NCI-H524 treated with DMSO at 0.1 percent for 48 hours (cell line): Measurements from ENCODE around the gene STAT5A.

Experiments used
- DNase-seq: peaks from one replicate; lab custom pipeline; 2025; lab: John Stamatoyannopoulos, UW

The STAT5A gene

DNA sequence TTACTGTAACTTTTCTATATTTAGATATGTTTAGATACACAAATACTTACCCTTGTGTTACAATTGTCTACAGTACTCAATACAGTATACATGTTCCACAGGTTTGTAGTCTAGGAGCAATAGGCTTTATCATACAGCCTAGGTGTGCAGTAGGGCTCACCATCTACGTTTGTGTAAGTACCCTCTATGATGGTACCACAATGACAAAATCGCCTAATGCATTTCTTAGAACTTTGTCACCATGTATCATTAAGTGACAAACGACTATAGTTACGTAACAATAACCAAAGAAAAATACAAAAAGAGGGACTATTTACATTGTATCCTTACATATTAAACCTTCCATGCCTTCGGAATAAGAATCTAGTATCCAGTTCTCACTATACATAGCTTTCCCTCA is 20.1 kb upstream of the STAT5A start:
- DNase-seq, result no peak

GRCh38 chr17:42270170-42270535 is 18.1 kb upstream of the STAT5A start:
- DNase-seq, result no peak

GRCh38 chr17:42270596-42270995 is 17.7 kb upstream of the STAT5A start:
- no peak for DNase-seq

GRCh38 chr17:42271006-42271778 is 17.1 kb upstream of the STAT5A start:
- DNase-seq, result no peak

- no peak for DNase-seq
These were observed 16.6 kb upstream of the STAT5A start for GRCh38 chr17:42271779-42272035.

DNA sequence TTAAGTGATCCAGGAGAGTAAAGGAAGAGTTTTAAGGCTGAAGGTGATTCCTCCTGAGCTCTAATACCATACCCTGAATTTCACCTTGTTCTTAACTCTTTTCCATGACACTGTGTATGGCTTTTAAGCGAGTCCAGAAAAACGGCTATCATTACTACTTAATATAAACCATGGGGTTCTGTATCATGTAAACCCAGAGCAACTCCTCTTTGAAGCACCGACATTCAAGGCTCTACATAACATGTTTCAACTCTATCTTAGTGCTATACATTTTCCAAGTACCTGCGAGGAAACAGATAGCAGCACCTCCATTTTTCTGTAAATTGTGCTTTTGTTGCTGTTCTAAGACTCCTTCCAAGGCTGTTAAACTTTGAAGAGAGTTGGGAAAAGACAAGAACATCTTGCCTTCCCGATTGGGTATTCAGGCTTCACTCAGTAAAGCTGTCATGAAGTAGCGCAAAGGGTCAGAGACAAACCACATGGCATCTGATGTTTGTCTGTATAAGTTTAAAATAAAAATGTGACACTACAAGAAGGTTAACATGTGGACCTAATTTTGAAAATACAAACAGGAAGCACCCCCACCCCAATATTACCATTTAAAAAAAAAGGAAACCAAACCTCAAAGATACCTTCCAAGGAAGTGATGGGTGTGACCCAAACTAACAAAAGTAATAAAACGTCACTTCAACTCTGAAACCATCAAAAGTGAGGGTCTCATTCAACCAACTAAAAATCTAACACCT is 16.0 kb upstream of the STAT5A start:
- no peak for DNase-seq

GRCh38 chr17:42273474-42274252 is 14.6 kb upstream of the STAT5A start:
- DNase-seq, result no peak

GRCh38 chr17:42274253-42274542 is 14.1 kb upstream of the STAT5A start:
- DNase-seq, result no peak

- no peak for DNase-seq
These were observed 13.3 kb upstream of the STAT5A start for GRCh38 chr17:42274812-42275526.

GRCh38 chr17:42275527-42276358 is 12.6 kb upstream of the STAT5A start:
- no peak for DNase-seq

DNA sequence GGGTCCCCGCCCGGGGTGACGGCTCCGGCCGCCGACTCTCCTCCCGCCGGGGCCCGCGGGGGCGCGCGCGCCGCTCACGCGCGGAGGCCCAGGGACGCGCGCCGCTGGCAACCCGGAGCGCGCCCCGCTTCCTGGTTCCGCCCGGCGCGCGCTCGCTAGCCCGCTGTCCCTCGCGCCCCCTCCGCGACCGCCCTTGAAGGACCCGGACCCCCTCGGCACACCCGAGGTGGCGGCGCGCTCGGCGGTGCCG is 12.0 kb upstream of the STAT5A start, which contains the start of gene STAT5B:
STAT5B (minus strand) TSS at position 33 of the 250 bp plus-strand sequence. CDS start 44,264 bp downstream, outside the sequence.
- no peak for DNase-seq

GRCh38 chr17:42276609-42277341 is 11.5 kb upstream of the STAT5A start:
- DNase-seq, result no peak

- no peak for DNase-seq
These were observed 11.0 kb upstream of the STAT5A start for GRCh38 chr17:42277342-42277712.

DNA sequence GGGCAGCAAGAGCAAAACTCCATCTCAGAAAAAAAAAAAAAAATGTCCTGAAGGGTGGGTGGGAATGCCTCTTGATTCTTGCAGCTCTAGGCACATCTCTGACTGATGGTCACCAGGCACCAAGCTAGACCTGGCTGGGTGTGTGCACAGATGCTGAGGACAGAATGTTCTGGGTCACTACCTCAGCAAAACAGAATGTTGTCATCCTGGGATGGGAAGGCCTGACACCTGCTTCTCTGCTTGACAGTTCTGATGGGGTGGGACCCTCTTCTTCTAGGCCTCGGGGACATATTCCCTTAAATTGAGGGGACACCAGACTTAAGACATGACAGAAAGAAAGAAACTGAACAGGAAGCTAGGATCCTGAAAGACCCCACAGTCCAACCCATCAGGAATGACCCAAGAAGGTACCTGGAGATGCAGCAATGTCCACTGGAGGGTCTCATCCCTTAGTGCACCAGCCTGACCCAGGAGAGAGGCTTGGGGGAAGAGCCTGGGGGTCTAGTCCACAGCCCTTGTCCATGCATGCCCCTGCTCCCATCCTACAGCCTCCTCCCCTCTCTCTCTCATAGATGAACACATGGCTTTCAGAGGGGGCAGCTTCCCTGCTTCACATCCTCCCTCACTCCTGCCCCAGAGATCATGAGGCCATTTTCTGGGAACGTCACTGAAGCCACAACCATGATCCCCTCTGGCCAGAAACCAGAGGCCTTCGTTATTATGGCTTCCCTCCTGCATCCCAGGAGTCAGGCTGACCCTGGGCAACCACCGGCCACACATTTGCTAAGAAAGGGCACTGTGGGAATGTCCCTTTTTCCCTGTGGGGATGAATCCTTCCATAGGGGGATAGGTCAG is 8.3 kb upstream of the STAT5A start:
- DNase-seq, result no peak

GRCh38 chr17:42281571-42282096 is 6.7 kb upstream of the STAT5A start:
- no peak for DNase-seq

DNA sequence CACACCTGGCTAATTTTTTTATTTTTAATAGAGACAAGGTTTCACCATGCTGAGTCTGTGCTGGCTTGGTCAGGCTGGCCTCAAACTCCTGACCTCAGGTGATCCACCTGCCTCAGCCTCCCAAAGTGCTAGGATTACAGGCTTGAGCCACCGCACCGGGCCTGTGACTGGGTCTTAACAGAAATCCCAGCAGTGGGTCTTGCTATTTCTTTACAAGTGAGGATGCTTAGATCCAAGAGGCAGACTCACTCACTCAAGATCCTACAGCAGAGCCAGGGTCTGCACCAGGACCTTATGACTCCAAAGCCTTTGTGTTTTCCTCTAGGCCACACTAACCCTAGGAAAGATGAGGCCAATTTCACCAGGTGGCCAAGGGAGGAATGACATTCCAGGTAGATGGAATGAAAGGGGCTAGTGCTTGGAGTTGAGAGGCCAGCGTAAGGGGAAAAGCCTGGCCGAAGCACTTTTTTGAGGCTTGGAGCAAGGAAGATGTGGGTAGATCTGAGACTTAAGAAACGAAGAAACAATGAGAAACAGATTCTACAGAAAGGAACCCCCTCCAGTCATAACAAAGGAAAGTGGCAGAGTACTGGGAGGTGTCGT is 5.7 kb upstream of the STAT5A start:
- DNase-seq, result no peak

GRCh38 chr17:42283241-42284023 is 4.9 kb upstream of the STAT5A start:
- DNase-seq, result no peak

GRCh38 chr17:42284024-42284369 is 4.3 kb upstream of the STAT5A start:
- no peak for DNase-seq

GRCh38 chr17:42284566-42284965 is 3.7 kb upstream of the STAT5A start:
- DNase-seq, result no peak
